MCF 10A (cell line): ENCODE measurements around the gene HBA2. TPM values are rescaled to one million over a fixed set of nuclear protein-coding genes. Genes with fewer than 3 reads are reported as not detected.
"Not testable (repeated sequence)": the region's sequence is repeated elsewhere in the genome, so short reads cannot be mapped to it uniquely, and the experiment has no call there.

Experiments used
- BruUV-seq: library from RNA; stranded (reverse); fragments of 400-500 nt; replicated peaks from 2 replicates; lab custom pipeline; 2021; lab: Mats Ljungman, UMichigan
- CTCF ChIA-PET: fragments of 300-600 bp; sonication (Branson Sonifier 250); formaldehyde crosslinking; extraction: SDS; loops from one replicate; lab custom pipeline; 2021; ENCODE audit warnings: antibody characterized with exemption, inconsistent platforms; lab: Yijun Ruan, JAX
- POLR2A ChIA-PET: fragments of 300-600, 350-650 bp; sonication (Branson Sonifier 250); formaldehyde crosslinking; extraction: SDS; loops from one replicate; lab custom pipeline; 2020; ENCODE audit warnings: antibody characterized with exemption, inconsistent platforms; lab: Yijun Ruan, JAX
- DNase-seq: peaks from one replicate; pipeline ENCODE4 v3.0.0-alpha.2; 2018; ENCODE audit not compliant: unreplicated experiment
- H3K27ac Mint-ChIP-seq: one replicate; pipeline ENCODE4 v1.8.0; 2022; ENCODE audit warnings: mild to moderate bottlenecking, low read depth, mixed read lengths; ENCODE audit not compliant: unreplicated experiment
- H3K27me3 Mint-ChIP-seq: one replicate; pipeline ENCODE4 v1.8.0; 2022; ENCODE audit warnings: mixed read lengths; ENCODE audit not compliant: insufficient read depth, unreplicated experiment
- H3K36me3 Mint-ChIP-seq: one replicate; pipeline ENCODE4 v1.8.0; 2022; ENCODE audit warnings: mild to moderate bottlenecking, moderate library complexity, mixed read lengths; ENCODE audit not compliant: insufficient read depth, unreplicated experiment
- H3K4me1 Mint-ChIP-seq: one replicate; pipeline ENCODE4 v1.8.0; 2022; ENCODE audit warnings: mixed read lengths; ENCODE audit not compliant: insufficient read depth, unreplicated experiment
- H3K4me3 Mint-ChIP-seq: one replicate; pipeline ENCODE4 v1.8.0; 2022; ENCODE audit warnings: mild to moderate bottlenecking, moderate library complexity, mixed read lengths; ENCODE audit not compliant: unreplicated experiment
- H3K9me3 Mint-ChIP-seq: one replicate; pipeline ENCODE4 v1.8.0; 2022; ENCODE audit warnings: mixed read lengths; ENCODE audit not compliant: unreplicated experiment
- CTCF ChIP-seq: fragments of 200-600 bp; IDR thresholded peaks from one replicate; pipeline ENCODE4 v1.8.0; 2022; ENCODE audit warnings: antibody characterized with exemption, mild to moderate bottlenecking; ENCODE audit not compliant: unreplicated experiment
- intact Hi-C: fragments of 100-400 bp; cut with micrococcal nuclease; formaldehyde crosslinking; loops from 2 replicates; pipeline ENCODE4 v1.14.1; 2022
- total RNA-seq: library from RNA; stranded (reverse); gene quantifications from 2 replicates; pipeline ENCODE4 v1.2.3, GENCODE V29; 2022

Gene HBA2
- total RNA-seq, 1 experiment from 2014 or later: not detected

GRCh38 chr16:167122-167690, 5.5 kb upstream of the HBA2 start:
- BruUV-seq: no TSS peak
- peaks cover 21% of the 10 kb centered on the region for H3K27me3 Mint-ChIP-seq
- no peaks in the 10 kb centered on the region for H3K9me3 Mint-ChIP-seq
- intact Hi-C loops: no loop called here
- ChIA-PET POLR2A (no interaction called here), CTCF (interaction anchor here (1.5 kb wide), 1 partner anchor 14 kb away, joined by 5 read pairs; no protein-coding TSS in a partner anchor)
- no peaks in the 10 kb centered on the region for H3K36me3 Mint-ChIP-seq
- H3K27ac Mint-ChIP-seq: no peak overlapping the region
- H3K4me1 Mint-ChIP-seq: no peaks in the 10 kb centered on the region
- H3K4me3 Mint-ChIP-seq: no peak overlapping the region
- DNase-seq: no peak
- no peak for TF ChIP-seq CTCF

DNA sequence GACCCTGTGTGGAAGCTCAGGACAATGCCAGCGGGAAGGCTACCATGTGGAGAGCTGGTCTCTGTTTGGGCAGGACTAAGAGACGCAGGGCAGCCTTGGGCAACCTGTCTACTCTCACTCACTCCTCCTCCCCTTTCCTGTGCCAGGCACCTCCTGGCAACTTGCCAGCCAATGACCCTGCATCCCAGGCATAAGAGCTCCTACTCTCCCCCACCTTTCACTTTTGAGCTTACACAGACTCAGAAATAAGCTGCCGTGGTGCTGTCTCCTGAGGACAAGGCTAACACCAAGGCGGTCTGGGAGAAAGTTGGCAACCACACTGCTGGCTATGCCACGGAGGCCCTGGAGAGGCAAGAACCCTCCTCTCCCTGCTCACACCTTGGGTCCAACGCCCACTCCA, 4.3 kb upstream of the HBA2 start:
- Mint-ChIP-seq H3K27ac (no peak overlapping the region), H3K4me3 (no peak overlapping the region), H3K27me3 (peaks cover 23% of the 10 kb centered on the region), H3K4me1 (no peaks in the 10 kb centered on the region), H3K9me3 (no peaks in the 10 kb centered on the region), H3K36me3 (no peaks in the 10 kb centered on the region)
- CTCF ChIA-PET: no interaction called here
- POLR2A ChIA-PET: interaction anchor here (0.6 kb wide), 1 partner anchor 199 kb away, joined by 3 read pairs; no protein-coding TSS in a partner anchor
- intact Hi-C loops: no loop called here
- DNase-seq: peak; percentile 26
- TF ChIP-seq CTCF: no peak
- no TSS peak for BruUV-seq

- H3K4me1 Mint-ChIP-seq: no peaks in the 10 kb centered on the region
- TF ChIP-seq CTCF: no peak
- DNase-seq: no peak
- no peaks in the 10 kb centered on the region for H3K36me3 Mint-ChIP-seq
- H3K27me3 Mint-ChIP-seq: peaks cover 29% of the 10 kb centered on the region
- intact Hi-C loops: no loop called here
- POLR2A ChIA-PET: interaction anchor here (0.6 kb wide), 1 partner anchor 198 kb away, joined by 3 read pairs; no protein-coding TSS in a partner anchor
- H3K4me3 Mint-ChIP-seq: no peak overlapping the region
- BruUV-seq: no TSS peak
- H3K9me3 Mint-ChIP-seq: no peaks in the 10 kb centered on the region
- no peak overlapping the region for H3K27ac Mint-ChIP-seq
- CTCF ChIA-PET: no interaction called here
Observed at GRCh38 chr16:169014-169413, 3.7 kb upstream of the HBA2 start.

DNA sequence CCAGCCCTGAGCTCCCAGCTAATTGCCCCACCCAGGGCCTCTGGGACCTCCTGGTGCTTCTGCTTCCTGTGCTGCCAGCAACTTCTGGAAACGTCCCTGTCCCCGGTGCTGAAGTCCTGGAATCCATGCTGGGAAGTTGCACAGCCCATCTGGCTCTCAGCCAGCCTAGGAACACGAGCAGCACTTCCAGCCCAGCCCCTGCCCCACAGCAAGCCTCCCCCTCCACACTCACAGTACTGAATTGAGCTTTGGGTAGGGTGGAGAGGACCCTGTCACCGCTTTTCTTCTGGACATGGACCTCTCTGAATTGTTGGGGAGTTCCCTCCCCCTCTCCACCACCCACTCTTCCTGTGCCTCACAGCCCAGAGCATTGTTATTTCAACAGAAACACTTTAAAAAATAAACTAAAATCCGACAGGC, 2.6 kb upstream of the HBA2 start:
- BruUV-seq, H3K4me1 Mint-ChIP-seq, POLR2A ChIA-PET, H3K36me3 Mint-ChIP-seq, intact Hi-C loops, H3K9me3 Mint-ChIP-seq, H3K27ac Mint-ChIP-seq, H3K4me3 Mint-ChIP-seq: not testable (repeated sequence)
- CTCF ChIA-PET: interaction anchor here (0.6 to 0.8 kb wide), 2 partner anchors 11 to 12 kb away, joined by 3 to 5 read pairs; no protein-coding TSS in a partner anchor
- H3K27me3 Mint-ChIP-seq: peaks cover 39% of the 10 kb centered on the region
- DNase-seq: peak; percentile 53
